HFFc6 (cell line): ENCODE measurements around the gene MCM3AP. TPM values are rescaled to one million over a fixed set of nuclear protein-coding genes. Genes with fewer than 3 reads are reported as not detected.

ENCODE experiments used
- DNase-seq: peaks from one replicate; pipeline ENCODE4 v3.0.0-alpha.2; 2018
- H3K27ac Mint-ChIP-seq: 2 replicates; pipeline ENCODE4 v1.8.0; 2020; ENCODE audit warnings: mild to moderate bottlenecking, mixed read lengths
- H3K27me3 Mint-ChIP-seq: 2 replicates; pipeline ENCODE4 v1.8.0; 2021; ENCODE audit warnings: mild to moderate bottlenecking, moderate library complexity, mixed read lengths; ENCODE audit not compliant: insufficient read depth
- H3K36me3 Mint-ChIP-seq: 2 replicates; pipeline ENCODE4 v1.8.0; 2021; ENCODE audit warnings: low read depth, mixed read lengths
- H3K4me1 Mint-ChIP-seq: 2 replicates; pipeline ENCODE4 v1.8.0; 2020; ENCODE audit warnings: low read depth, mixed read lengths
- H3K4me3 Mint-ChIP-seq: 2 replicates; pipeline ENCODE4 v1.8.0; 2020; ENCODE audit warnings: mild to moderate bottlenecking, moderate library complexity, mixed read lengths
- H3K9me3 Mint-ChIP-seq: 2 replicates; pipeline ENCODE4 v1.8.0; 2020; ENCODE audit warnings: mild to moderate bottlenecking, mixed read lengths
- CTCF ChIP-seq: fragments of 200-600 bp; sonication (generic); IDR thresholded peaks from 2 replicates; pipeline ENCODE4 v1.5.0; 2021; ENCODE audit warnings: antibody characterized with exemption, mild to moderate bottlenecking
- total RNA-seq, 6 experiments: library from RNA; stranded (reverse); fragmentation: NEBNext Ultra II Directional; extraction: Animal tissue kit (Norgen Biotek cat#: 25700); gene quantifications; 2 replicates in 1 of 6; 3 replicates in 5 of 6; pipeline ENCODE4 v1.2.3, GENCODE V29; 2021

Gene MCM3AP
- total RNA-seq, 6 experiments from 2014 or later = 85.7 to 91.8 (median 86.9) TPM

- no peak for TF ChIP-seq CTCF
- no peak for DNase-seq
- Mint-ChIP-seq H3K27me3 (peaks cover 5% of the 10 kb centered on the region; the same call in 1 of the 2 replicates), H3K4me3 (no peak overlapping the region), H3K27ac (no peak overlapping the region), H3K9me3 (peaks cover 4% of the 10 kb centered on the region; the same call in 1 of the 2 replicates), H3K36me3 (peaks cover 15% of the 10 kb centered on the region; the same call in 1 of the 2 replicates), H3K4me1 (peaks cover 14% of the 10 kb centered on the region)
These were observed 13.8 kb upstream of the MCM3AP start for GRCh38 chr21:46299167-46299566.

- H3K4me3 Mint-ChIP-seq = no peak overlapping the region
- H3K9me3 Mint-ChIP-seq = peaks cover 4% of the 10 kb centered on the region; the same call in 1 of the 2 replicates
- DNase-seq = no peak
- TF ChIP-seq CTCF = no peak
- peaks cover 15% of the 10 kb centered on the region; the same call in 1 of the 2 replicates for H3K36me3 Mint-ChIP-seq
- H3K27me3 Mint-ChIP-seq = peaks cover 5% of the 10 kb centered on the region; the same call in 1 of the 2 replicates
- H3K27ac Mint-ChIP-seq = no peak overlapping the region
- H3K4me1 Mint-ChIP-seq = peaks cover 14% of the 10 kb centered on the region
These were observed 12.2 kb upstream of the MCM3AP start for GRCh38 chr21:46297338-46298271.

GRCh38 chr21:46295996-46296752, 10.8 kb upstream of the MCM3AP start:
- Mint-ChIP-seq H3K36me3 (peaks cover 25% of the 10 kb centered on the region), H3K27me3 (peaks cover 6% of the 10 kb centered on the region), H3K9me3 (peaks cover 4% of the 10 kb centered on the region; the same call in 1 of the 2 replicates), H3K27ac (peak overlapping the region; percentile 84), H3K4me3 (no peak overlapping the region), H3K4me1 (peaks cover 14% of the 10 kb centered on the region)
- DNase-seq = peak; percentile 53
- no peak for TF ChIP-seq CTCF

GRCh38 chr21:46295177-46295770, 9.9 kb upstream of the MCM3AP start:
- Mint-ChIP-seq H3K4me3 (peak overlapping the region; percentile 26; the same call in 1 of the 2 replicates), H3K27me3 (peaks cover 6% of the 10 kb centered on the region), H3K27ac (peak overlapping the region; percentile 84), H3K36me3 (peaks cover 26% of the 10 kb centered on the region), H3K9me3 (peaks cover 4% of the 10 kb centered on the region; the same call in 1 of the 2 replicates), H3K4me1 (peaks cover 14% of the 10 kb centered on the region)
- TF ChIP-seq CTCF = no peak
- DNase-seq = peak; percentile 31

GRCh38 chr21:46294647-46295176, 9.3 kb upstream of the MCM3AP start:
- Mint-ChIP-seq H3K9me3 (peaks cover 4% of the 10 kb centered on the region; the same call in 1 of the 2 replicates), H3K27ac (peak overlapping the region; percentile 84), H3K4me3 (0 out of 2 replicates have a peak overlapping the region, but pooled peaks have one; percentile 26), H3K4me1 (peaks cover 14% of the 10 kb centered on the region), H3K27me3 (peaks cover 6% of the 10 kb centered on the region), H3K36me3 (peaks cover 26% of the 10 kb centered on the region)
- DNase-seq = peak; percentile 58
- no peak for TF ChIP-seq CTCF
